ENCODE data around the gene DBI.

GRCh38 chr2:119365436-119365835 is 1.3 kb upstream of the DBI start:
- TF ChIP-seq POLR2AphosphoS5 (IDR thresholded peaks at IDR 0.05), result no peak
- TF ChIP-seq CTCF (IDR thresholded peaks at IDR 0.05), result no peak
- TF ChIP-seq POLR2A (IDR thresholded peaks at IDR 0.05), result no peak
